ENCODE measurements around the gene CTSZ.

- no peak for TF ChIP-seq CTCF (IDR thresholded peaks at IDR 0.05)
- no peak for TF ChIP-seq POLR2A (IDR thresholded peaks at IDR 0.05)
These were observed 7.8 kb upstream of the CTSZ start for GRCh38 chr20:59014680-59015389.

All from uterus (tissue), 2 donors.